Measurements from ENCODE around the gene BEX4.

GRCh38 chrX:103258275-103258674 is 43.4 kb downstream of the BEX4 start:
- TF ChIP-seq CTCF (conservative IDR thresholded peaks at IDR 0.05; ENCODE audit: low read depth in 2 of 2) (no peak), ZNF114 (CRISPR knock-in tag; IDR thresholded peaks at IDR 0.05) (no peak), JUNB (IDR thresholded peaks at IDR 0.05; ENCODE audit: unreplicated experiment) (no peak), POLR2AphosphoS5 (IDR thresholded peaks at IDR 0.05; ENCODE audit: low read depth) (no peak), REST (IDR thresholded peaks at IDR 0.05; ENCODE audit: unreplicated experiment) (no peak), EZH2phosphoT487 (IDR thresholded peaks at IDR 0.05; ENCODE audit: unreplicated experiment) (no peak), CREB1 (CRISPR knock-in tag; IDR thresholded peaks at IDR 0.05; ENCODE audit: low read depth) (no peak), EZH2 (IDR thresholded peaks at IDR 0.05; ENCODE audit: low read depth, unreplicated experiment) (no peak), NANOG (IDR thresholded peaks at IDR 0.05; ENCODE audit: borderline replicate concordance) (no peak), STAT1 (IDR thresholded peaks at IDR 0.05; ENCODE audit: unreplicated experiment) (no peak), ZNF331 (CRISPR knock-in tag; IDR thresholded peaks at IDR 0.05; ENCODE audit: low read depth) (no peak), ETS1 (IDR thresholded peaks at IDR 0.05) (no peak)

Data from GM23338 (cell line).